ENCODE measurements around the gene ODAPH. TPM values are rescaled to one million over a fixed set of nuclear protein-coding genes. Genes with fewer than 3 reads are reported as not detected.
"Not testable (repeated sequence)": the region's sequence is repeated elsewhere in the genome, so short reads cannot be mapped to it uniquely, and the experiment has no call there.

The ODAPH gene
- total and polyA plus RNA-seq, 3 experiments from 2014 or later = 0.25 TPM; not detected in 2

DNA sequence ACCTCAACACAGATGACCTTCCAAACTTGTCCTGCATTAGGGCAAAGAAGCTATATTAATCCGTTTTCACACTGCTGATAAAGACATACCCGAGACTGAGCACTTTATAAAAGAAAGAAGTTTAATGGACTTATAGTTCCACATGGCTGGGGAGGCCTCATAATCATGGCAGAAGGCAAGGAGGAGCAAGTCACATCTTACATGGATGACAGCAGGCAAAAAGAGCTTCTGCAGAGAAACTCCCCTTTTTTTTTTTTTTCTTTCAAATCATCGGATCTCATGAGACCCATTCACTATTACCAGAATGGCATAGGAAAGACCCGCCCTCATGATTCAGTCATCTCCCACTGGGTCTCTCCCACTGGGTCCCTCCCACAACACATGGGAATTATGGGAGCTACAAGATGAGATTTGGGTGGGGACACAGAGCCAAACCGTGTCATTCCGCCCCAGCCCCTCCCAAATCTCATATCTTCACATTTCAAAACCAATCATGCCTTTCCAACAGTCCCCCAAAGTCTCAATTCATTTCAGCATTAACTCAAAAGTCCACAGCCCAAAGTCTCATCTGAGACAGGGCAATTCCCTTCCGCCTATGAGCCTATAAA is 24.2 kb upstream of the ODAPH start:
- H3K36me3 ChIP-seq (ENCODE audit: insufficient read depth, low read length) = peaks cover 11% of the 10 kb centered on the region

DNA sequence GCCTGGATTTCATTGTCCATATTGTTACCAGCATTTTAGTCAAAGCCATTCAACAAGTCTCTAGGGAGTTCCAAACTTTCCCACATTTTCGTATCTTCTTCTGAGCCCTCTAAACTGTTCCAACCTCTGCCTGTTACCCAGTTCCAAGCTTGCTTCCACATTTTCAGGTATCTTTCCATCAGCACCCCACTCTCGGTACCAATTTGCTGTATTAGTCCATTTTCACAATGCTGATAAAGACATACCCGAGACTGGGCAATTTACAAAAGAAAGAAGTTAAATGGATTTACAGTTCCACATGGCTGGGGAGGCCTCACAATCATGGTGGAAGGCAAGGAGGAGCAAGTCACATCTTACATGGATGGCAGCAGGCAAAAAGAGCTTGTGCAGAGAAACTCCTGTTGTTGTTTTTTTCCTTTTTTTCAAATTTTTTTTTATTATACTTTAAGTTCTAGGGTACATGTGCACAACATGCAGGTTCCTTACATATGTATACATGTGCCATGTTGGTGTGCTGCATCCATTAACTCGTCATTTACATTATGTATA is 22.5 kb upstream of the ODAPH start:
- H3K4me1 Mint-ChIP-seq; H3K36me3 ChIP-seq (ENCODE audit: insufficient read depth, low read length); H3K4me1 ChIP-seq (ENCODE audit: insufficient read depth, low read length); H3K27ac ChIP-seq (ENCODE audit: low read depth, low read length); H3K4me3 ChIP-seq (ENCODE audit: low read length); H3K4me3 Mint-ChIP-seq; DNase-seq; H3K27me3 Mint-ChIP-seq; CTCF ChIA-PET; POLR2A ChIA-PET; H3K27ac Mint-ChIP-seq; H3K9me3 ChIP-seq (ENCODE audit: low read length); H3K27me3 ChIP-seq (ENCODE audit: insufficient read depth, low read length, poor library complexity, severe bottlenecking): not testable (repeated sequence)
- Mint-ChIP-seq H3K36me3 (peaks cover 32 to 51% (median 46%) of the 10 kb centered on the region in 3 donors), H3K9me3 (peaks cover 0 to 24% (median 9%) of the 10 kb centered on the region in 5 donors)

More for the DNA sequence above, 24.2 kb upstream of the ODAPH start:
- H3K27me3 Mint-ChIP-seq; H3K4me3 ChIP-seq (ENCODE audit: low read length); H3K4me1 Mint-ChIP-seq; H3K4me1 ChIP-seq (ENCODE audit: insufficient read depth, low read length); POLR2A ChIA-PET; H3K27ac ChIP-seq (ENCODE audit: low read depth, low read length); H3K4me3 Mint-ChIP-seq; CTCF ChIA-PET; DNase-seq; H3K9me3 ChIP-seq (ENCODE audit: low read length); H3K27me3 ChIP-seq (ENCODE audit: insufficient read depth, low read length, poor library complexity, severe bottlenecking): not testable (repeated sequence)
- peak overlapping the region in 1 of 8 donors; percentile 75 for H3K27ac Mint-ChIP-seq
- H3K36me3 Mint-ChIP-seq = peaks cover 39 to 63% (median 55%) of the 10 kb centered on the region in 3 donors
- H3K9me3 Mint-ChIP-seq = peaks cover 0 to 21% (median 9%) of the 10 kb centered on the region in 5 donors

DNA sequence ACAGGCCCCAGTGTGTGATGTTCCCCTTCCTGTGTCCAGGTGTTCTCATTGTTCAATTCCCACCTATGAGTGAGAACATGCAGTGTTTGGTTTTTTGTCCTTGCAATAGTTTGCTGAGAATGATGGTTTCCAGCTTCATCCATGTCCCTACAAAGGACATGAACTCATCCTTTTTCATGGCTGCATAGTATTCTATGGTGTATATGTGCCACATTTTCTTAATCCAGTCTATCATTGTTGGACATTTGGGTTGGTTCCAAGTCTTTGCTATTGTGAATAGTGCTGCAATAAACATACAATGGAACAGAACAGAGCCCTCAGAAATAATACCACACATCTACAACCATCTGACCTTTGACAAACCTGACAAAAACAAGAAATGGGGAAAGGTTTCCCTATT is 21.9 kb upstream of the ODAPH start:
- H3K4me3 ChIP-seq (ENCODE audit: low read length); CTCF ChIA-PET; H3K4me3 Mint-ChIP-seq; H3K27me3 ChIP-seq (ENCODE audit: insufficient read depth, low read length, poor library complexity, severe bottlenecking); H3K27ac Mint-ChIP-seq; H3K4me1 ChIP-seq (ENCODE audit: insufficient read depth, low read length); POLR2A ChIA-PET; DNase-seq; H3K36me3 ChIP-seq (ENCODE audit: insufficient read depth, low read length); H3K27me3 Mint-ChIP-seq; H3K9me3 ChIP-seq (ENCODE audit: low read length); H3K27ac ChIP-seq (ENCODE audit: low read depth, low read length); H3K4me1 Mint-ChIP-seq: not testable (repeated sequence)
- peaks cover 33 to 51% (median 45%) of the 10 kb centered on the region in 3 donors for H3K36me3 Mint-ChIP-seq
- H3K9me3 Mint-ChIP-seq = peaks cover 0 to 24% (median 9%) of the 10 kb centered on the region in 5 donors

DNA sequence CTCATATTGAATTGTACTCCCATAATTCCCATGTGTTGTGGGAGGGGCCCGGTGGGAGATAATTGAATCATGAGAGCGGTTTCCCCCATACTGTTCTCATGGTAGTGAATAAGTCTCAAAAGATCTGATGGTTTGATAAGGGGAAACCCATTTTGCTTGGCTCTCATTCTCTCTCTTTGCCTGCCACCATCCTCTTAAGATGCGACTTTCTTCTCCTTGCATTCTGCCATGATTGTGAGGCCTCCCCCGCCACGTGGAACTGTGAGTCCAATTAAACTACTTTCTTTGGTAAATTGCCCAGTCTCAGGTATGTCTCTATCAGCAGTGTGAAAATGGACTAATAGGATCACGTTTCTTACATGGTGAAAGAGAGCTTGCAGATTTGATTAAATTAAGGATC is 18.6 kb upstream of the ODAPH start:
- H3K27me3 Mint-ChIP-seq; H3K27ac ChIP-seq (ENCODE audit: low read depth, low read length); H3K4me1 ChIP-seq (ENCODE audit: insufficient read depth, low read length); CTCF ChIA-PET; H3K27ac Mint-ChIP-seq; H3K4me3 Mint-ChIP-seq; H3K27me3 ChIP-seq (ENCODE audit: insufficient read depth, low read length, poor library complexity, severe bottlenecking); POLR2A ChIA-PET; DNase-seq; H3K9me3 ChIP-seq (ENCODE audit: low read length); H3K36me3 ChIP-seq (ENCODE audit: insufficient read depth, low read length); H3K4me3 ChIP-seq (ENCODE audit: low read length); H3K4me1 Mint-ChIP-seq: not testable (repeated sequence)
- peaks cover 0 to 13% (median 5%) of the 10 kb centered on the region in 5 donors for H3K9me3 Mint-ChIP-seq
- H3K36me3 Mint-ChIP-seq = peaks cover 19 to 35% (median 21%) of the 10 kb centered on the region in 3 donors

DNA sequence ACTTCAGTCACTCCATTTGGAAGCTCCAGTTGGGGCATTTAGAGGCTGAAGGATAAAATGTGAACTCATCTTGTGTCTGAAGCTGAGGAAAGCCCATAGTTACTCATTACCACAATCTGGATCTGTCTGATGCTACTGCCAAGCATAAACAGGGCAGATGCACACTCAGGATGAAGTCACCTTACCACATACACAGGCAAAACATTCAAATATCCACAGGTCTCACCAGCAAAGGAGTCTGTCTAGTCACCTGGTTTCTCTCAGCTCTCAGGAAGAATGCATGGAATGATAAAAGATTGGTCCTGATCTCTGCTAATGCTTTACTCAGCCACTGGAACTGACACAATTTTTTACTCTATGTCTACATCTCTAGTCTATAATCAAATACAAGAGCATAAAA is 13.0 kb upstream of the ODAPH start:
- Mint-ChIP-seq H3K27ac (no peak overlapping the region), H3K9me3 (no peaks in the 10 kb centered on the region), H3K36me3 (peaks cover 0 to 37% (median 23%) of the 10 kb centered on the region in 3 donors), H3K4me1 (no peaks in the 10 kb centered on the region), H3K27me3 (no peaks in the 10 kb centered on the region), H3K4me3 (no peak overlapping the region)
- DNase-seq = no peak
- Histone ChIP-seq H3K36me3 (ENCODE audit: insufficient read depth, low read length) (no peaks in the 10 kb centered on the region), H3K4me1 (ENCODE audit: insufficient read depth, low read length) (no peaks in the 10 kb centered on the region), H3K9me3 (ENCODE audit: low read length) (no peaks in the 10 kb centered on the region), H3K27ac (ENCODE audit: low read depth, low read length) (no peak overlapping the region), H3K27me3 (ENCODE audit: insufficient read depth, low read length, poor library complexity, severe bottlenecking) (no peaks in the 10 kb centered on the region), H3K4me3 (ENCODE audit: low read length) (no peak overlapping the region)
- ChIA-PET CTCF (no interaction called here), POLR2A (interaction anchor here (0.6 kb wide), 1 partner anchor 26 kb away, joined by 6 read pairs; no protein-coding TSS in a partner anchor)

DNA sequence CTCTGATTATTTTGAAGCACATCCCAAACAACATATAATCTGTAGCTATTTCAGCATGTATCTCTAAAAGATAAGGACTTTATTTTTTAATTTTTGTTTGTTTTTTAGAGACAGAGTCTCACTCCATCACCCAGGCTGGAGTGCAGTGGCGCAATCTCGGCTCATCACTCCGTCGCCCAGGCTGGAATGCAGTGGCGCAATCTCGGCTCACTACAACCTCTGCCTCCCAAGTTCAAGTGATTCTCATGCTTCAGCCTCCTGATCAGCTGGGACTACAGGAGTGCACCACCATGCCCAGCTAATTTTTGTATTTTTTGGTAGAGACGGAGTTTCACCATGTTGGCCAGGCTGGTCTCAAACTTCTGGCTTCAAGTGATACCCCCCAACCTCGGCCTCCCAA is 11.6 kb upstream of the ODAPH start:
- H3K9me3 ChIP-seq (ENCODE audit: low read length); H3K9me3 Mint-ChIP-seq; DNase-seq; H3K27me3 ChIP-seq (ENCODE audit: insufficient read depth, low read length, poor library complexity, severe bottlenecking); H3K27me3 Mint-ChIP-seq; H3K4me3 Mint-ChIP-seq; H3K4me1 Mint-ChIP-seq; POLR2A ChIA-PET; H3K4me3 ChIP-seq (ENCODE audit: low read length); H3K27ac ChIP-seq (ENCODE audit: low read depth, low read length); H3K36me3 ChIP-seq (ENCODE audit: insufficient read depth, low read length); H3K4me1 ChIP-seq (ENCODE audit: insufficient read depth, low read length): not testable (repeated sequence)
- H3K36me3 Mint-ChIP-seq = peaks cover 0 to 35% (median 21%) of the 10 kb centered on the region in 3 donors
- peak overlapping the region in 1 of 8 donors; percentile 30 for H3K27ac Mint-ChIP-seq
- CTCF ChIA-PET = interaction anchor here (1.1 to 1.3 kb wide), 2 partner anchors 11 to 26 kb away, joined by 4 to 5 read pairs; partner anchors contain the start of gene ODAPH

DNA sequence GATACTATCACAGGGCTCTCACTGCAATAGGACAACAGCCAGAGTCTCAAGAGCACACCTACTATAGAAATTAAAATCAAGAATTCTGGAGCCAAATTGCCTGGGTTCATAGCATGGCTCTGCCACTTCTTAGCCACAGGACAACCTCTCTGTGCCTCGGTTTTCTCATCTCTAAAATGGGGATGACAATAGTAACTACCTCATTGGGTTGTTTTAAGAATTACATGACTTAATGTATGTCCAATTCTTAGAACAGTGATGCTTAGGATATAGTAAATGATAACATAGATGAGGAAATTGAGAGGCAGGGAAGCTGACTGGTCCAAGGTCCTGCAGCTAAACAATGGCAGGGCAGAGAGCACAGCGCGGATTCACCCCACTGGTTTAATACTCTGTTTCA is 11.0 kb upstream of the ODAPH start:
- DNase-seq = no peak
- H3K4me3 ChIP-seq (ENCODE audit: low read length) = no peak overlapping the region
- no peak overlapping the region for H3K27ac ChIP-seq (ENCODE audit: low read depth, low read length)
- Mint-ChIP-seq H3K4me3 (no peak overlapping the region), H3K27me3 (no peaks in the 10 kb centered on the region), H3K9me3 (no peaks in the 10 kb centered on the region), H3K4me1 (no peaks in the 10 kb centered on the region), H3K36me3 (peaks cover 0 to 29% (median 21%) of the 10 kb centered on the region in 3 donors), H3K27ac (peak overlapping the region in 1 of 8 donors; percentile 10)
- no peaks in the 10 kb centered on the region for H3K9me3 ChIP-seq (ENCODE audit: low read length)
- H3K27me3 ChIP-seq (ENCODE audit: insufficient read depth, low read length, poor library complexity, severe bottlenecking) = no peaks in the 10 kb centered on the region
- H3K4me1 ChIP-seq (ENCODE audit: insufficient read depth, low read length) = no peaks in the 10 kb centered on the region
- no peaks in the 10 kb centered on the region for H3K36me3 ChIP-seq (ENCODE audit: insufficient read depth, low read length)
- POLR2A ChIA-PET = no interaction called here
- CTCF ChIA-PET = no interaction called here

DNA sequence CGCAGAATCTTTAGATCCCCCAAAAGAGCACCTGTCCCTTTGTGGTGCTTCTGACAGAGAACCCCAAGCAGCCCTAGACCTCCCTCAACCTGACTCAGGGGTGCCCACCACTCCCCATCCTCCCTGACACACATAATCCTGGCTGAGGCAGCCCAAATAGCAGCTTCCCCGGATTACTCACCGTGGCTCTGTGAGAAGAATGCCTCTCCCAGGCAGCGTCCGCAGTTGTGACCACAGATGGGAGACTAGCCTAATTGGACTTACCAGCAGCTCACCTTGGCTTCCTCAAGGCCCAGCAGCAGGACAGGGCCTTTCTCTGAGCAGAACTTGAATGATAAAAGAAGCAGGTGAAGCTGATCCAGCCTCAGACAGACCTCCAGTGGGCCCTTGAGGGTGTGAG is 10.3 kb upstream of the ODAPH start:
- H3K4me1 Mint-ChIP-seq = no peaks in the 10 kb centered on the region
- CTCF ChIA-PET = no interaction called here
- H3K9me3 ChIP-seq (ENCODE audit: low read length) = no peaks in the 10 kb centered on the region

More for the DNA sequence above, 10.3 kb upstream of the ODAPH start:
- H3K27me3 Mint-ChIP-seq = no peaks in the 10 kb centered on the region
- H3K36me3 Mint-ChIP-seq = peaks cover 0 to 23% (median 17%) of the 10 kb centered on the region in 3 donors
- no peaks in the 10 kb centered on the region for H3K27me3 ChIP-seq (ENCODE audit: insufficient read depth, low read length, poor library complexity, severe bottlenecking)
- no peak overlapping the region for H3K27ac ChIP-seq (ENCODE audit: low read depth, low read length)
- DNase-seq = no peak
- peak overlapping the region in 2 of 8 donors; percentile 66 to 85 for H3K27ac Mint-ChIP-seq
- H3K4me3 ChIP-seq (ENCODE audit: low read length) = no peak overlapping the region
- POLR2A ChIA-PET = no interaction called here
- no peaks in the 10 kb centered on the region for H3K9me3 Mint-ChIP-seq
- H3K4me1 ChIP-seq (ENCODE audit: insufficient read depth, low read length) = no peaks in the 10 kb centered on the region
- no peaks in the 10 kb centered on the region for H3K36me3 ChIP-seq (ENCODE audit: insufficient read depth, low read length)
- no peak overlapping the region for H3K4me3 Mint-ChIP-seq

Measured in CD8-positive, alpha-beta memory T cell (primary cell).